Measurements from ENCODE around the gene ADCYAP1R1.
A peak's percentile ranks its signal among the peaks of the same experiment; 100 is the strongest.

ADCYAP1R1 gene

DNA sequence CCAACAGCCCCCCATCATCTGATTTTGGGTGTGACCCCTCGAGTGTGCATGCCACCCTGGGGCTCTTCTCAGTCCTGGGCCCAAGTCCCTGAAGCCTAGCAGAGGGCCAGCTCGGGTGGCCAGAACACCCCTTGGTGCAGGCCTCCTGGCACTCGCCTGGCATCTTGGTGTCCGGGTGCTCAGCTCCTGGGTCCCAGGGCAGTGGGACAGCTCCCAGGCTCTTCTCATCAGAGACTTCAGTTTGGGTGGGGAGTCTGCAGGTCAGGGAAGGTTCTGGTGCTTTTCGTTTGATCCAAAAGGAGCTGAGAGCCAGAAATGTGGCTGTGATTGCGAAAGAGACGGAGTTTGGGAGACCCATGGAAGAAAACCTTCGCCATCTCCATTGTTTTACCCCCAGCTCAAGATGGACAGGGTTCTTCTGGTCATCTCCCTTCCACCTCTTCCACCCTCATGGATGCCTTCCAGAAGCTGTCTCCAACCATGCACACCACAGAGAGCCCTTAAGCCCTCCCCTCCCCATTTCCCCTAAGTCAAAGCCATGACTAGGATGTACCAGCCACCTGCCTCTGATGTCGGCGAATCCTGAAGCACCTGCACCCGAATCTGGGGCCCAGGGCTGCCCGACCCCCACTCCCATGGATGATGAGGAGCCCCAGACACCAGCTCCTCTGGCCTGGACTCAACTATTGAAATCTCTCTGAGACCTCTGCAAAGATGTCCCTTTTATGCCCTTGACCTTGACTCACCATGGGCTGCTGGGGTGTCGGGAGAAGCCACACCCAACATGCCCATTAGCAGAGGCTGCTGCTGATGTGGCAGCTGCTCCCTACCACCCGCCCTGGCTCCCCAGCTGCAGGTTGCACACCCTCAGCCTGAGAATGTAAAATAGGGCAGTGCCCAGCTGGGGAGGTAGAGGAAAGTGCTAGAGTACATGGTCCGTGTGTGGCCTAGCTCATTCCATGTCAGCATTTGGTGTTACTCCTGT, 55.3 kb downstream of the ADCYAP1R1 start:
- no peak for DNase-seq

GRCh38 chr7:31108097-31108657, 56.1 kb downstream of the ADCYAP1R1 start:
- DNase-seq: no peak

DNA sequence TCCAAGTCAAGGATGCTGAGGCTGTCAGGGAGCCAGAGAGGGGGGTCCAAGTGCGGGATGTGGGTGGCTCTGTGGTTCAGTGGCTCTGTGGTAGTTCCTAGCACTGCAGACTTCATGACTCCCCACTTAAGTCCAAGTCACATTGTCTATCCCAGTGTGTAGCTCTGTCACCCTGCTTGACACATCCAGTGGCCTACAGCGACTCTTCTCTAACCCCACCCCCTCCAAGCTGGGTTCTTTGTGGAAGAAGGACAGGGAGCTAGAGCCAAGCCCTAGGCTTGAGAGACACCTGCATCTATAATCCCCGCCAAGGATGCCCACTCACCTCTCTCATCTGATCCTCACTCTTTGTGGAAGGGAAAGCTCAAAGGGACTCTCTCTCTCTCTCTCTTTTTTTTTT, 57.6 kb downstream of the ADCYAP1R1 start:
- DNase-seq: no peak

DNA sequence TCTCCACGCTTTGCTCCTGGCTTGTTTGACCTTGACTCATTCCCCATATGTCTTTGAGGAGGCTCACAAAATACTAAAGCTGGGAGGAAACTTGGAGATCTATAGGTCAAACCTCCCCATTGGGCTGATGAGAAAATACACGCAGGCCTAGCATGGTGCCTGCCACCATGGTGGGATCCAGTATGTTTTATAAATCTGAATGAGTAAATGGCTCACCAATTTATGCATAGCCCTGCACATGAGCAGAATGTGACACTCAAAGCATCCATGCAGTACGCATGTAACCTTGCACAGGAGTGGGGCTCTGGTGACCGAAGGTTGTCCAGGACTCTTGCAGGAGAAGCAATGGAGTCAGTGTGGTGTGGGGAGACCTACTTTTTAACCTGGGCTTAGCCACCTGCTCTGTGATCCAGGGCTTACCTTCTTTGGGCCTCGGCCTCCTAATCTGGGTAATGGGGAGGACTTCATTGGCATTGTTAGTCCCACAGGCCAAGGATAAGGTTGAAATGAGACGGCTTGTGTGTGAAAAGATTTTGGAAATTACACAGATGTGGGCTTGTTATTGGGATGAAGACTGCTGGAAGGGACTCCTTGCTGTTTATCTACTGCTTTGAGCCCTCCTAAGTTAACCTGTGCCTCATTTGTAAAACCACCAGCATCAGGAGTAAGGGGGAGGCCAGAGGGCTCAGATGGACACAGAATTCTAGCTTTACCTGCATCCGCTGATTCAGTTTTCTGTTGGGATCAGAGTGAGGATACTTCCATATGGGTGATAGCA, 58.4 kb downstream of the ADCYAP1R1 start:
- no peak for DNase-seq

DNA sequence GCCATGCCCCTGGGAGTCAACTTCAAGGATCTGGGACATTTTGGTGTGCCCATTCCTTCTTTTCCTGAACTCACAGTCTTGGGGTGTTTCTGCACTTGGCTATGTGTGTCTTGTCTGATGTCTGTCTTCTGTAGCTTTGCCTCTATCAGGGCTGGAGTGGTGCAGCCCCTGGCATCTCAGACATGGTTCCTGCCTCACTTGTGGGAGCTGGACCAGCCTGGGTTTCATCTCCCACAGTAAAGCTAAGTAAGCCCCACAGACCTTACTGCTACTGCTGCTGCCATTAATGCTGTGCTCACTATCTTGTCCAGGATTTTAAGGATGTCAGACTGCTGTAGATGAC, 59.0 kb downstream of the ADCYAP1R1 start:
- DNase-seq: no peak

GRCh38 chr7:31113660-31114059, 61.6 kb downstream of the ADCYAP1R1 start:
- no peak for DNase-seq

GRCh38 chr7:31114593-31115343, 62.7 kb downstream of the ADCYAP1R1 start:
- DNase-seq: no peak

DNA sequence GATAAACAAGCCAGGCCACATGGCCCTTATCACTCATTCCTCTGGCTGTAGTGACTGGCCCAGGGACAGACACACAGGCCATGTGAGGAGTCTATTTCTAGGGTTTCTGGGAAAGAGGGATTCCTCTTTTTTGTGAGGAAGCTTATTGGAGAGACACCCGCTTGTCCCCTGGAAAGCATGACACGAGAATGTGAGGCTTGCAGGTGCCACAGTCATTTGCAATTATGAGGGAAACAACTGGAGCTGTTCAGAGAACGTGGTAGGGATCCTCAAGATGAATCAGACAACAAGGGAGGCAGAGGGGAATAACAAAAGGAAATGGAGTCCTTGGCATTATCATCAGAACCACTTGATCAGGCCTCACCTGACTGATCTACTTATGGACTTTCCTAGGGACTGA, 64.5 kb downstream of the ADCYAP1R1 start:
- no peak for DNase-seq

DNA sequence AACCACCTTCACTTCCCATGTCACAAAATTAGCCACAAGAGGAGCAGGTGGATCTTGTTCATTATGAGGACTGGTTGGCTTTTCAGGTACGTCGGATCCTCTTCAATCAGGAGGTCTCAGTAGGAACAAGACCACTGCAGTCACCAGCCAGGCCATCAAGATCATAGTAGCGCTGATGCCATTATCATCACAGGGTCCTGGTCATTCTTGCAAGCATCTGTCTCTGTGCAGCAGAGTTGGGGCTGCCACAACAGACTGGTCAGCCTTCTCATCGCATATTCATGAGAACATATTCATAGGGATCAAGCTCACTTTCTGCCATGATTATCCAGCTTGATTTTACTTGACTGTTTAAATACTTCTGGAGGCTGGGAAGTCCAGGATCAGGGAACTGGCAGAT, 67.1 kb downstream of the ADCYAP1R1 start:
- DNase-seq: no peak

- DNase-seq: no peak
Observed at GRCh38 chr7:31120800-31121513, 68.8 kb downstream of the ADCYAP1R1 start.

DNA sequence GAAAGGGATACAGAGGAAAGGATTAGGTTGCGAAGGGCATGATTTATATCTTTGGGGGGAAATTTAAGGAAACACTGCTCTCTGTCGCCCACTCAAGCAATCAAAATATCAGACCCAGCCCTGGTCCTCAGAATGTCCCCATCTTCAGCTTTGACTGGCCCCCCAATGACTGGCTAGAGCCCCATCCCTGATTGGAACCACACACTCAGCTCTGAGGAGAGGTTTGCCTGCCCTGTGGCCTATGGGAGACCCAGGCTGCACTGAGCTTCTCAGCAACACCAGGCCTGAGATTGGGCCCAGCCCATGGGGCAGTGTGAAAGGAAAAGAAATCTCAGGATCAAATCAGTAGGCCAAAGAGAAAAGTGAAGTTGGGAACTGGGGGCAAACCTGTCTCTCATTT, 69.5 kb downstream of the ADCYAP1R1 start:
- no peak for DNase-seq

DNA sequence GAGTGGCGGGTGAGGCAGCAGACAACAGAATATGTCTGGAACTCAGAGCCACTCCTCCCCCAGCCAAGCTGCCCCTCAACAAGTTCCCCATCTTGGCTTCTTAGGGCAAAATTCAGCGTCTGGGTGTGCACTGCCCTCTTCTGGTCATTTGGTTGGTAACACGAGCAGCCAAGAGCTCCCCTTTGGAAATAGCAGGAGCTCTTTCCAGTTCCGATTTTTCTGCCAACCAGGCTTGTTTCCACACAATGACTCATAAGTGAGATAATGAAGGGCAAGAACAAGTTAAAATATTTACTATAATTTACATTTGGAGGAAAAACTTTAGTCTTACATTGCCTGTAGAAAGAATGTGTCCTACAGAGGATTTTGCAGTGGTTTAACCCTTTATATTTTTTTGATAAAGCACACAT, 70.5 kb downstream of the ADCYAP1R1 start:
- peak; percentile 9 for DNase-seq

DNA sequence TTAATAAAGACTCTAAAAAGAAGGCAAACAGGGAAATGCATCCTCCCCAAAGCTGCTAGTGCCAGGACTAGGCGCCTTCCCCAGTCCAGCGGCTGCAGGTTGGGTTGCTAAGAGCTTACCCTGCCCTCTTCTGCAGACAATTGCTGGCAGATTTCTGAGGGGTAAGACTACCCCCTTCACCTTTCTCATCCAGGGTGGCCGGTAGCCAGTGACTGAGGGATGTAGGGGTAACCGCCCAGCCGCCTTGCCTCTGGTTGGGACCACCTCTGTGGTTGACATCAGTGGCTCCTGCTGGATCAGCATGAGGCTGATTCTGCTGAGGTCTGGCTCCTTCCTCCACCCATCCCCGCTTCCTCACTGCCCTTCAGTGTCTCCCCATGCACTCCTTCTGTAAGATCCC, 71.2 kb downstream of the ADCYAP1R1 start:
- DNase-seq: no peak

- no peak for DNase-seq
Observed at GRCh38 chr7:31123726-31124125, 71.6 kb downstream of the ADCYAP1R1 start.

DNA sequence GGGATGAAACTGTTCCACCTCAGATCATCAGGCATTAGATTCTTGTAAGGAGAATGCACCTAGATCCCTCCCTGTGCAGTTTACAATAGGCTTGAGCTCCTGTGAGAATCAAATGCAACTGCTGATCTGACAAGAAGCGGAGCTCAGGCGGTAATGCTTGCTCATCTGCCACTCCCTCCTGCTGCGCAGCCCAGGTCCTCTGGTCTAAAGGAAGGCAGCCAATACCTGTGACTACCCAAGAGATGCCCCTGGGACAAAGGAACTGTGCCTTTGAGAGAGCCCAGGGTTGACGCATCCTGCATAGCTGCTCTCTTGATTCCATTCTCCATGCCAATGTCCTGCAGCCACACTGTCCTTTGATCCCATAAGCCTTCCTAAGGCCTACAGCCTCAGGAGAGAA, 73.1 kb downstream of the ADCYAP1R1 start:
- no peak for DNase-seq

- DNase-seq: no peak
Observed at GRCh38 chr7:31126976-31127375, 74.9 kb downstream of the ADCYAP1R1 start.

GRCh38 chr7:31129067-31129466, 77.0 kb downstream of the ADCYAP1R1 start:
- DNase-seq: no peak

- DNase-seq: no peak
Observed at GRCh38 chr7:31133497-31133896, 81.4 kb downstream of the ADCYAP1R1 start.

DNA sequence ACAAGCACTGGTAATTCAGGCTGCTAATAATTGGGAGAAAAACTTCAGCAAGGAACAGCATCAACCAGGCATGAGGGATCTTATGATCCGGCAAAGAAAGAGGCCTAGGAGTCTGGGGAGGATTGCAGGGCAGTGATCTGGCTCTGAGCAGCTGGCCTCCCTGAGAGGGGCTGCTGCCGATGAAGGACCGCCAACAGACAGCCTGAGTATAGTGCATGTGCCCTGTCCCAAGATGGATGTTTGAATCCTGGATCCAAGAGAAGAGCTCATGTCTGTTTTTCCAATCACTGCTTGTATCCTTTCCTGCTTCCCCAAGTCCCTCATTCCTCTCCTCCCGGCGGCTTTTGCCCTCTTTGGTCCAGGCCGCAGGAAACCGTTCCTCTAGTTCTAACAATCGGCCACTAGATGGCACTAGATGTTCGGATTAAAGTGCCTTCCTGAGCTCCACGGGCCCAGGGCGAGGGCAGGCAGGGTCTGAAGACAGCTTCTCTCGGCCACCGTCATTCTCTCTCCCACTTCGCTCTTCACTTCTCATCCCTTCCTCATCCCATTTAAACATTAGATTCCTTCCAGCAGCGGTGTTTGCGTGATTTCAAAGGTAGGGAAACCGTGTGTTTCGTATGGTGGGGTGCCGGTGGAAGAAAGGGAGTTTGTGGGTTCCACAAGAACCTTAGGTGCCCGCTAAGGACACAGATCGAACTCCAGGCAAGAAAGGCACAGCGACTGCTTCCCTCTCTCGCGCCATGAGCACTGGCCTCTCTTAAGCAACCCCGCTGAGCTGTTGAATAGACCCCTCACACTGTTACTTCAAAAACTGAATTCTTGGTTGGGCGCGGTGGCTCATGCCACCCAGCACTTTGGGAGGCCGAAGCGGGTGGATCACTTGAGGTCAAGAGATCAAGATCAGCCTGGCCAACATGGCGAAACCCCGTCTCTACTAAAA, 82.4 kb downstream of the ADCYAP1R1 start:
- peak; percentile 16 for DNase-seq

DNA sequence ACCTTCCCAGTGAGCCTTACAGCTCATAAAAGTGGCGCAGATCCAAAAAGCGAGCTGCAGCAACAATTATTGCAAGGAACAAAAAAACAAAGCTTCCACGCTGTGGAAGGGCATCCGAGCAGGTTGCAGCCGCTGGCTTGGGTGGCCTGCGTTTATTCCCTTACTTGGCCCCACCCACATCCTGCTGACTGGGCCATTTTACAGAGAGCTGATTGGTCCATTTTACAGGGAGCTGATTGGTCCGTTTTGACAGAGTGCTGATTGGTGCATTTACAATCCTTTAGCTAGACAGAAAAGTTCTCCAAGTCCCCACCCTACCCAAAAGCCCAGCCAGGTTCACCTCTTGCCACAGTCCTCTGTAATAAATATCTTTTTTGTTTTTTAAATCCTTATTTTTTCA, 85.1 kb downstream of the ADCYAP1R1 start:
- no peak for DNase-seq

DNA sequence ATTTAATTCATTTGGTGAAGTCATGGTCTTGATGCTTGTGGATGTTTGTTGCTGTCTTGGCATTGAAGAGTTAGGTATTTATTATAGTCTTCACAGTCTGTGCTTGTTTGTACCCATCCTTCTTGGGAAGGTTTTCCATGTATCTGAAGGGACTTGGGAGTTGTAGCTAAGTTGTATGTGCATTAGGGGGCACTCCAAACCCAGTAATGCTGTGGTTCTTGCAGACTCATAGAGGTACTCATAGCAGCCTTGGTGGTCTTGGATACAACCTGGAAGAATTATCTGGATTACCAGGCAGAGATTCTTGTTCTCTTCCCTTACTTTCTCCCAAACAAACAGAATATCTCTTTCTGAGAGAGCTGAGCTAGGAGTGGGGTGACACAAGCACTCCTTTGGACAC, 93.2 kb downstream of the ADCYAP1R1 start:
- no peak for DNase-seq

All from activated gamma-delta T cell treated with Interleukin-2 at 50 U/mL for 16 hours (primary cell).